ENCODE measurements around the gene C6orf141.
"Not testable (repeated sequence)": the region's sequence is repeated elsewhere in the genome, so short reads cannot be mapped to it uniquely, and the experiment has no call there.

C6orf141 gene

DNA sequence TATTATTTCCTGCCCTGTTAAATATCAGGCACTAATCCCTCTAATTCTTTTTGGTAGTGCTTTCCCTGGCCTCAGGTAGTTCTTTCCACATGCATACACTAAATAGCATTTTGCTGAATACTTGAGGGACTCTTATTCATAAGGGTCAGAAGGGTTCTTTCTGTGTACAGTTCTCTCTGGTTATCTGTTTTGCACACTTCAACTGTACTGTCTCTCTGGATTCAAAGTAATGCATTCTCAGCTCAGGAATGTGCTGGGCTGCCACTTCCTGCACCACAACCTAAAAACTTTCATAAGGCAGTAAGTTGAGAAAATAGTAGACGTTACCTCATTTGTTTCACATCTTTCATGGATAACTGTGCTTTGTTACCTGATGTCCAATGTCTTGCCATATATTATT is 32.1 kb downstream of the C6orf141 start:
- DNase-seq, result no peak

DNA sequence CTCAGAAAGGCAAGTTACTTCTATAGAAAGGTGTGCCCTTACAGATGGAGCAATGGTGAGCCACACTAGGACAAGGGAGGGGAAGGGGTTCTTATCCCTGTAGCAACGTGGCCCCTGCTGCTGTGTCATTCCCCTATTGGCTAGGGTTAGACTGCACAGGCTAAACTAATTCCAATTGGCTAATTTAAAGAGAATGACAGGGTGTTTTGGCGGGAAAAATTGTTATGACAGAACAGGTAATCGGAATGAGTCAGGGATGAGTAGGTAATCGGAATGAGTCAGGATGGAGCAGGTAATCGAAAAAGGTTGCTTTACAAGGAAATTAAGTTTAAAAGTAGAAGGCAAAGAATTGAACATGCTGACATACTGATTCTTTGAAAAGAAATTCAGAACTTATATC is 36.8 kb downstream of the C6orf141 start:
- not testable (repeated sequence) for DNase-seq

All from stimulated activated CD4-positive, alpha-beta T cell treated with anti-CD3 and anti-CD28 coated beads, Interleukin-4, amount 100 ng/mL, for 4 hours (primary cell).